Ovary (tissue), 3 donors: ENCODE measurements around the gene USH2A.

Experiments used
- CTCF ChIP-seq, 3 donors: fragments of 450-650 bp in 2 of 3; fragments of 200-600 bp in 1 of 3; IDR thresholded peaks; one replicate each; pipeline versions ENCODE4 v1.5.1 to v1.8.0; 2016 to 2022; ENCODE audit warnings: antibody characterized with exemption in 3 of 3, mild to moderate bottlenecking in 1 of 3
- EP300 ChIP-seq: sonication (generic); formaldehyde crosslinking; IDR thresholded peaks from one replicate; pipeline ENCODE4 v1.6.1; 2017; ENCODE audit warnings: antibody characterized with exemption
- POLR2A ChIP-seq: fragments of 450-650 bp; IDR thresholded peaks from one replicate; pipeline ENCODE4 v1.6.1; 2017; ENCODE audit warnings: antibody characterized with exemption, mild to moderate bottlenecking, moderate library complexity
- donor health status: DM: no; HTN: no; CAD: no.

DNA sequence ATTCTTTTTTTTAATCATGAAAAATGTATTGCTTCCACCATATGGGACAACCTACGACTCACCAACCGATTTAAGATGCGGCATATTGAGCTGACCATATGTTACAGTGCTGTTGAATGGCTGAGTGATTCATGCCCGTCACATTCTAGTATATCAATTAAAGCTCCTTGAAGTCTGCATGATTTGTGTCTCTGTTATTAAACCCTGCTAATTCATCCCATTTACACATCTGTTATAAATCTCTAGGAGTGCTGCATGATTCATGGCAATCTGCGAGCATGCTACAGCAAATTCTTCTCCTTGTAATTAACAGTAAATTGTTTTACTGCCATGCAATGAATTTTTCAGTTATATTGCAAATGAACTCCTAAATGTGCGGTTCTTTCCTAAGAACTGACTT lies 239.8 kb downstream of the USH2A start:
- TF ChIP-seq CTCF (IDR thresholded peaks at IDR 0.05) (no peak), POLR2A (no peak), EP300 (no peak)
